ENCODE results near the gene ADGRD2. TPM values are rescaled to one million over a fixed set of nuclear protein-coding genes. Genes with fewer than 3 reads are reported as not detected.

The ADGRD2 gene
- total and polyA plus RNA-seq, 7 experiments from 2014 or later = not detected

DNA sequence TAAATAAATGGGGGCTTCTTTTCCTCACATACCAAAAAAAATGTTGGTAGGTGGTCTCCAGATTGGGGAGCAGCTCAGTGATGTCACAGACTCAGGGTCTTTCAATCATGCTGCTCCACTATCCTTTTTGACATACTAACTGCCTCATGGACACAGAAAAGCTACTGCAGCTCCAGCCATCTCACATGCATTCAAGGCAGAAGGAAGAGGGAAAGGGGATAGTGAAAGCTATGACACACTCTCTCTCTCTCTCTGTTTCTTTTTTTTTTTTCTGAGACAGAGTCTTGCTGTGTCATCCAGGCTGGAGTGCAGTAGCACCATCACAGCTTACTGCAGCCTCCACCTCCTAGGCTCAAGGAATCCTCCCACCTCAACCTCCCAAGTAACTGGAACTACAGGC lies 7.9 kb upstream of the ADGRD2 start:
- Histone ChIP-seq H3K27ac (ENCODE audit: low read depth, low read length) (no peak overlapping the region), H3K4me3 (ENCODE audit: low read length) (no peak overlapping the region), H3K27me3 (ENCODE audit: control insufficient read depth in 2 of 2, insufficient read depth in 2 of 2, low read length in 2 of 2) (peaks cover 0 to 3% of the 10 kb centered on the region in 2 donors), H3K9me3 (ENCODE audit: control insufficient read depth in 2 of 3, low read length in 3 of 3) (no peaks in the 10 kb centered on the region), H3K36me3 (ENCODE audit: control insufficient read depth in 2 of 3, insufficient read depth in 3 of 3, low read length in 3 of 3) (no peaks in the 10 kb centered on the region), H3K4me1 (ENCODE audit: control insufficient read depth in 2 of 2, insufficient read depth in 2 of 2, low read length in 2 of 2) (no peaks in the 10 kb centered on the region)
- DNase-seq (no peak), ATAC-seq (no peak)
- Mint-ChIP-seq H3K4me3 (no peak overlapping the region), H3K9me3 (peaks cover 0 to 13% (median 3%) of the 10 kb centered on the region in 11 donors), H3K4me1 (peaks cover 0 to 1% (median 0%) of the 10 kb centered on the region in 7 donors), H3K36me3 (peaks cover 0 to 3% (median 0%) of the 10 kb centered on the region in 5 donors), H3K27me3 (peaks cover 21 to 45% (median 39%) of the 10 kb centered on the region in 5 donors), H3K27ac (no peak overlapping the region)
- intact Hi-C loops (cut with micrococcal nuclease) = no loop called here
- POLR2A ChIA-PET = no interaction called here
- CTCF ChIA-PET = no interaction called here

DNA sequence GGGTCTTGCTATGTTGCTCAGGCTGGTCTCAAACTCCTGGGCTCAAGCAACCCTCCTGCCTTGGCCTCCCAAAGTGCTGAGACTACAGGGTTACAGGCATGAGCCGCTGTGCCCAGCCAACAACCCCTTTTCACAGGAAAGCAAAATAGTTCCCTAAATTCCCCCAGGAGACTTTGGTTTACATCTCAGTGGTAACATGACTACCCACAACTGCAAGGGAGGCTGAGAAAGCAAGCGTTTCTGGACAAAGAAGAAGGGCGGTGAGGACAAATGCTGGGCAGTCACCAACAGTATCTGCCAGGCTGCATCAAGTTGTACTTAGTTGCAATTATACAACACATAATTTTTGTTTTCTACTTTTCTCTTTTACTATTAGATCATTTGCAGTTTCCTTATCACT lies 7.4 kb upstream of the ADGRD2 start:
- H3K4me3 Mint-ChIP-seq = no peak overlapping the region
- no peak overlapping the region for H3K27ac Mint-ChIP-seq
- peaks cover 0 to 13% (median 3%) of the 10 kb centered on the region in 11 donors for H3K9me3 Mint-ChIP-seq
- H3K36me3 ChIP-seq (ENCODE audit: control insufficient read depth in 2 of 3, insufficient read depth in 3 of 3, low read length in 3 of 3) = no peaks in the 10 kb centered on the region
- no peak for DNase-seq
- no peak overlapping the region for H3K4me3 ChIP-seq (ENCODE audit: low read length)
- intact Hi-C loops (cut with micrococcal nuclease) = no loop called here
- no peaks in the 10 kb centered on the region for H3K4me1 ChIP-seq (ENCODE audit: control insufficient read depth in 2 of 2, insufficient read depth in 2 of 2, low read length in 2 of 2)
- ATAC-seq = no peak
- peaks cover 0 to 1% (median 0%) of the 10 kb centered on the region in 7 donors for H3K4me1 Mint-ChIP-seq
- no peaks in the 10 kb centered on the region for H3K9me3 ChIP-seq (ENCODE audit: control insufficient read depth in 2 of 3, low read length in 3 of 3)
- POLR2A ChIA-PET = no interaction called here
- H3K27ac ChIP-seq (ENCODE audit: low read depth, low read length) = no peak overlapping the region
- peaks cover 0 to 3% (median 0%) of the 10 kb centered on the region in 5 donors for H3K36me3 Mint-ChIP-seq
- CTCF ChIA-PET = no interaction called here
- H3K27me3 Mint-ChIP-seq = peaks cover 21 to 46% (median 39%) of the 10 kb centered on the region in 5 donors
- peaks cover 0 to 3% of the 10 kb centered on the region in 2 donors for H3K27me3 ChIP-seq (ENCODE audit: control insufficient read depth in 2 of 2, insufficient read depth in 2 of 2, low read length in 2 of 2)

GRCh38 chr9:124443625-124444024 lies 6.6 kb upstream of the ADGRD2 start:
- H3K4me3 Mint-ChIP-seq = no peak overlapping the region
- Histone ChIP-seq H3K27me3 (ENCODE audit: control insufficient read depth in 2 of 2, insufficient read depth in 2 of 2, low read length in 2 of 2) (peaks cover 0 to 3% of the 10 kb centered on the region in 2 donors), H3K4me1 (ENCODE audit: control insufficient read depth in 2 of 2, insufficient read depth in 2 of 2, low read length in 2 of 2) (no peaks in the 10 kb centered on the region), H3K36me3 (ENCODE audit: control insufficient read depth in 2 of 3, insufficient read depth in 3 of 3, low read length in 3 of 3) (no peaks in the 10 kb centered on the region), H3K4me3 (ENCODE audit: low read length) (no peak overlapping the region), H3K9me3 (ENCODE audit: control insufficient read depth in 2 of 3, low read length in 3 of 3) (no peaks in the 10 kb centered on the region), H3K27ac (ENCODE audit: low read depth, low read length) (no peak overlapping the region)
- H3K27me3 Mint-ChIP-seq = peaks cover 24 to 50% (median 43%) of the 10 kb centered on the region in 5 donors
- peaks cover 0 to 13% (median 3%) of the 10 kb centered on the region in 11 donors for H3K9me3 Mint-ChIP-seq
- ChIA-PET POLR2A (no interaction called here), CTCF (no interaction called here)
- H3K4me1 Mint-ChIP-seq = peaks cover 0 to 1% (median 0%) of the 10 kb centered on the region in 7 donors
- H3K27ac Mint-ChIP-seq = no peak overlapping the region
- peaks cover 0 to 3% (median 0%) of the 10 kb centered on the region in 5 donors for H3K36me3 Mint-ChIP-seq
- no peak for ATAC-seq
- no peak for DNase-seq
- intact Hi-C loops (cut with micrococcal nuclease) = no loop called here

- POLR2A ChIA-PET = no interaction called here
- H3K36me3 Mint-ChIP-seq = peaks cover 0 to 3% (median 0%) of the 10 kb centered on the region in 5 donors
- no peak overlapping the region for H3K27ac Mint-ChIP-seq
- intact Hi-C loops (cut with micrococcal nuclease) = no loop called here
- no peaks in the 10 kb centered on the region for H3K4me1 ChIP-seq (ENCODE audit: control insufficient read depth in 2 of 2, insufficient read depth in 2 of 2, low read length in 2 of 2)
- H3K9me3 ChIP-seq (ENCODE audit: control insufficient read depth in 2 of 3, low read length in 3 of 3) = no peaks in the 10 kb centered on the region
- ATAC-seq = no peak
- peaks cover 24 to 52% (median 42%) of the 10 kb centered on the region in 5 donors for H3K27me3 Mint-ChIP-seq
- peaks cover 0 to 3% of the 10 kb centered on the region in 2 donors for H3K27me3 ChIP-seq (ENCODE audit: control insufficient read depth in 2 of 2, insufficient read depth in 2 of 2, low read length in 2 of 2)
- no peaks in the 10 kb centered on the region for H3K36me3 ChIP-seq (ENCODE audit: control insufficient read depth in 2 of 3, insufficient read depth in 3 of 3, low read length in 3 of 3)
- H3K4me1 Mint-ChIP-seq = peaks cover 0 to 1% (median 0%) of the 10 kb centered on the region in 7 donors
- no peak overlapping the region for H3K4me3 ChIP-seq (ENCODE audit: low read length)
- H3K9me3 Mint-ChIP-seq = peaks cover 0 to 10% (median 3%) of the 10 kb centered on the region in 11 donors
- no peak for DNase-seq
- no peak overlapping the region for H3K4me3 Mint-ChIP-seq
- no peak overlapping the region for H3K27ac ChIP-seq (ENCODE audit: low read depth, low read length)
- CTCF ChIA-PET = no interaction called here
Measured at GRCh38 chr9:124444166-124444565, 6.1 kb upstream of the ADGRD2 start.

DNA sequence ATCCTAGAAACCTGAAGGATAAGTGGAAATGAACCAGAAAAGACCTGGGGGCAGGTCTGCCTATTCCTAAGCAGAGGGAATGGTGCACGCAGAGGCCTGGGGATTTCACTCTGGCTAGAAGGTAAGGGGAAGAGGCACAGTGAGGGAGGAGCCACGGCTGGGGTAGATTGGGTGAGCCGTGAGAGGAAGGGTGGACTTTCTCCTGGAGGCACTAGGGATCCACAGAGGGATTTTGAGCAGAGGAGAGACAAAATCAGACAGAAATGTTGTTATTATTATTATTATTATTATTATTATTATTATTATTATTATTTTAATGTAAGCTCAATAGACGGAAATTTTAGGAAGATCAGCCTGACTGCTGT lies 3.0 kb upstream of the ADGRD2 start:
- no peak overlapping the region for H3K4me3 ChIP-seq (ENCODE audit: low read length)
- H3K4me1 ChIP-seq (ENCODE audit: control insufficient read depth in 2 of 2, insufficient read depth in 2 of 2, low read length in 2 of 2) = no peaks in the 10 kb centered on the region
- Mint-ChIP-seq H3K4me1 (peaks cover 0 to 2% (median 0%) of the 10 kb centered on the region in 7 donors), H3K9me3 (peaks cover 0 to 5% (median 0%) of the 10 kb centered on the region in 11 donors), H3K36me3 (no peaks in the 10 kb centered on the region), H3K27ac (no peak overlapping the region), H3K27me3 (peaks cover 39 to 50% (median 46%) of the 10 kb centered on the region in 5 donors), H3K4me3 (no peak overlapping the region)
- no peak overlapping the region for H3K27ac ChIP-seq (ENCODE audit: low read depth, low read length)
- DNase-seq (no peak), ATAC-seq (no peak)
- CTCF ChIA-PET = interaction anchor here (0.7 kb wide), 1 partner anchor 89 kb away, joined by 3 read pairs; no protein-coding TSS in a partner anchor
- H3K27me3 ChIP-seq (ENCODE audit: control insufficient read depth in 2 of 2, insufficient read depth in 2 of 2, low read length in 2 of 2) = no peaks in the 10 kb centered on the region
- POLR2A ChIA-PET = no interaction called here
- H3K36me3 ChIP-seq (ENCODE audit: control insufficient read depth in 2 of 3, insufficient read depth in 3 of 3, low read length in 3 of 3) = no peaks in the 10 kb centered on the region
- intact Hi-C loops (cut with micrococcal nuclease) = no loop called here
- H3K9me3 ChIP-seq (ENCODE audit: control insufficient read depth in 2 of 3, low read length in 3 of 3) = no peaks in the 10 kb centered on the region

GRCh38 chr9:124448019-124448418 lies 2.2 kb upstream of the ADGRD2 start:
- H3K9me3 ChIP-seq (ENCODE audit: control insufficient read depth in 2 of 3, low read length in 3 of 3) = no peaks in the 10 kb centered on the region
- POLR2A ChIA-PET = no interaction called here
- no peak for DNase-seq

More at GRCh38 chr9:124448019-124448418, 2.2 kb upstream of the ADGRD2 start:
- Mint-ChIP-seq H3K4me1 (peaks cover 0 to 2% (median 0%) of the 10 kb centered on the region in 7 donors), H3K9me3 (peaks cover 0 to 3% (median 0%) of the 10 kb centered on the region in 11 donors), H3K27ac (no peak overlapping the region), H3K4me3 (no peak overlapping the region), H3K27me3 (peaks cover 38 to 51% (median 44%) of the 10 kb centered on the region in 5 donors), H3K36me3 (no peaks in the 10 kb centered on the region)
- Histone ChIP-seq H3K4me1 (ENCODE audit: control insufficient read depth in 2 of 2, insufficient read depth in 2 of 2, low read length in 2 of 2) (no peaks in the 10 kb centered on the region), H3K27me3 (ENCODE audit: control insufficient read depth in 2 of 2, insufficient read depth in 2 of 2, low read length in 2 of 2) (no peaks in the 10 kb centered on the region), H3K36me3 (ENCODE audit: control insufficient read depth in 2 of 3, insufficient read depth in 3 of 3, low read length in 3 of 3) (no peaks in the 10 kb centered on the region), H3K27ac (ENCODE audit: low read depth, low read length) (no peak overlapping the region), H3K4me3 (ENCODE audit: low read length) (no peak overlapping the region)
- CTCF ChIA-PET = interaction anchor here (0.7 kb wide), 1 partner anchor 89 kb away, joined by 3 read pairs; no protein-coding TSS in a partner anchor
- intact Hi-C loops (cut with micrococcal nuclease) = no loop called here
- no peak for ATAC-seq

Measured in naive thymus-derived CD4-positive, alpha-beta T cell (primary cell).